HCT116 (cell line): ENCODE results near the gene EFCAB12. TPM values are rescaled to one million over a fixed set of nuclear protein-coding genes. Genes with fewer than 3 reads are reported as not detected.

ENCODE experiments used
- ATAC-seq: fragments of 200-7000 bp; cut with Tn5 transposase; 2 replicates; pipeline ENCODE4 v1.9.1; 2020; ENCODE audit warnings: mild to moderate bottlenecking, moderate library complexity
- BruUV-seq: library from RNA; stranded (reverse); fragments of 400-500 nt; replicated peaks from 2 replicates; lab custom pipeline; 2021; lab: Mats Ljungman, UMichigan
- CTCF ChIA-PET: fragments of 300-600 bp; sonication (Branson Sonifier 250); formaldehyde crosslinking; loops from one replicate; lab custom pipeline; 2021; ENCODE audit warnings: antibody characterized with exemption; lab: Charles Lee
- POLR2A ChIA-PET: fragments of 300-600, 350-600 bp; sonication (Branson Sonifier 250); formaldehyde crosslinking; loops from one replicate; lab custom pipeline; 2021; ENCODE audit warnings: antibody characterized with exemption; lab: Charles Lee
- RAD21 ChIA-PET, 2 experiments: fragments of 300-600 bp; sonication (Branson Sonifier 250); formaldehyde crosslinking; loops; one replicate each; lab custom pipeline; 2023; ENCODE audit warnings: low total read pairs in 2 of 2; ENCODE audit not compliant: uncharacterized antibody in 2 of 2, unreplicated experiment in 2 of 2, low non-redundant PET in 1 of 2; lab: Charles Lee
- DNase-seq: peaks from one replicate; pipeline ENCODE4 v3.0.0-alpha.2; 2010; ENCODE audit warnings: low read depth, low spot score
- H2AFZ ChIP-seq: fragments of 200-600 bp; shearing (Covaris generic), sonication (generic); 2 replicates; pipeline ENCODE4 v1.6.1; 2017; ENCODE audit warnings: low read depth, mixed run types, mixed read lengths, antibody characterized with exemption, low read length; ENCODE audit not compliant: poor library complexity, severe bottlenecking
- H3K27ac ChIP-seq: 2 replicates; pipeline ENCODE4 v1.5.1; 2012; ENCODE audit warnings: low read depth, low read length
- H3K27me3 ChIP-seq: fragments of 200-600 bp; sonication (generic); 2 replicates; pipeline ENCODE4 v1.6.1; 2016; ENCODE audit warnings: mixed run types, low read length, mixed read lengths; ENCODE audit not compliant: insufficient read depth
- H3K36me3 ChIP-seq, 2 experiments: fragments of 200-500 bp in 1 of 2; fragments of 200-600 bp in 1 of 2; sonication (Bioruptor generic) in 1 of 2; sonication (generic) in 1 of 2; 2 replicates each; pipeline versions ENCODE4 v1.5.1 to v1.6.1; 2014 to 2016; ENCODE audit warnings: low read length in 2 of 2, inconsistent platforms in 1 of 2, mixed read lengths in 1 of 2, mixed run types in 1 of 2; ENCODE audit not compliant: insufficient read depth in 2 of 2, control insufficient read depth in 1 of 2
- H3K4me1 ChIP-seq, 2 experiments: fragments of 200-600 bp in 1 of 2; sonication (generic) in 1 of 2; 2 replicates each; pipeline versions ENCODE4 v1.5.1 to v1.6.1; 2012 to 2017; ENCODE audit warnings: low read length in 2 of 2, inconsistent platforms in 1 of 2, mild to moderate bottlenecking in 1 of 2, mixed read lengths in 1 of 2, mixed run types in 1 of 2, moderate library complexity in 1 of 2; ENCODE audit not compliant: insufficient read depth in 2 of 2, control insufficient read depth in 1 of 2
- H3K4me2 ChIP-seq: fragments of 200-600 bp; sonication (generic); 2 replicates; pipeline ENCODE4 v1.6.1; 2017; ENCODE audit warnings: mixed run types, low read length, mixed read lengths
- H3K4me3 ChIP-seq, 2 experiments: fragments of 200-600 bp in 1 of 2; sonication (generic) in 1 of 2; replicated peaks in 1 of 2; 2 replicates each; pipeline ENCODE4 v1.5.1; 2011 to 2016; ENCODE audit warnings: low read length in 2 of 2, control low read depth in 1 of 2, low read depth in 1 of 2, mild to moderate bottlenecking in 1 of 2, mixed read lengths in 1 of 2, mixed run types in 1 of 2
- H3K79me2 ChIP-seq: fragments of 200-600 bp; sonication (generic); 2 replicates; pipeline ENCODE4 v1.6.1; 2017; ENCODE audit warnings: mild to moderate bottlenecking, mixed run types, low read length, moderate library complexity, mixed read lengths; ENCODE audit not compliant: insufficient read depth
- H3K9ac ChIP-seq: fragments of 200-600 bp; sonication (generic); 2 replicates; pipeline ENCODE4 v1.6.1; 2016; ENCODE audit warnings: low read length, mixed read lengths
- H3K9me2 ChIP-seq: fragments of 200-600 bp; sonication (generic), shearing (Covaris generic); 2 replicates; pipeline ENCODE4 v1.6.1; 2017; ENCODE audit warnings: mixed run types, mild to moderate bottlenecking, moderate library complexity; ENCODE audit not compliant: insufficient read depth
- H3K9me3 ChIP-seq, 2 experiments: fragments of 200-500 bp in 1 of 2; fragments of 200-600 bp in 1 of 2; sonication (Bioruptor generic) in 1 of 2; sonication (generic) in 1 of 2; 2 replicates each; pipeline ENCODE4 v1.6.1; 2014 to 2017; ENCODE audit warnings: low read length in 2 of 2, mixed read lengths in 2 of 2, inconsistent platforms in 1 of 2, low read depth in 1 of 2, mild to moderate bottlenecking in 1 of 2, mixed run types in 1 of 2, moderate library complexity in 1 of 2; ENCODE audit not compliant: control insufficient read depth in 1 of 2, insufficient read depth in 1 of 2
- H4K20me1 ChIP-seq: fragments of 200-600 bp; sonication (generic), shearing (Covaris generic); 2 replicates; pipeline ENCODE4 v1.6.1; 2017; ENCODE audit warnings: mixed run types, mild to moderate bottlenecking, moderate library complexity; ENCODE audit not compliant: insufficient read depth
- ATF3 ChIP-seq: IDR thresholded peaks from 2 replicates; pipeline ENCODE4 v1.6.1; 2012
- CEBPB ChIP-seq: IDR thresholded peaks from 2 replicates; pipeline ENCODE4 v1.6.1; 2012; ENCODE audit warnings: low read depth
- CTCF ChIP-seq, 3 experiments: fragments of 200-600 bp in 1 of 3; sonication (generic) in 1 of 3; IDR thresholded peaks in 2 of 3; conservative IDR thresholded peaks in 1 of 3; 2 replicates each; pipeline ENCODE4 v1.5.1; 2012 to 2017; ENCODE audit warnings: low read depth in 2 of 3, low read length in 2 of 3, antibody characterized with exemption in 1 of 3, borderline replicate concordance in 1 of 3, control low read depth in 1 of 3, mild to moderate bottlenecking in 1 of 3, mixed read lengths in 1 of 3, mixed run types in 1 of 3, moderate library complexity in 1 of 3; ENCODE audit not compliant: insufficient read depth in 1 of 3
- EGR1 ChIP-seq: IDR thresholded peaks from 2 replicates; pipeline ENCODE4 v1.6.1; 2012; ENCODE audit warnings: low read depth
- ELF1 ChIP-seq: IDR thresholded peaks from 2 replicates; pipeline ENCODE4 v1.6.1; 2012; ENCODE audit warnings: low read depth, borderline replicate concordance
- EZH2phosphoT487 ChIP-seq: fragments of 200-600 bp; IDR thresholded peaks from 2 replicates; pipeline ENCODE4 v1.6.1; 2018; ENCODE audit warnings: antibody characterized with exemption, borderline replicate concordance
- FOSL1 ChIP-seq: IDR thresholded peaks from 2 replicates; pipeline ENCODE4 v1.6.1; 2012; ENCODE audit warnings: low read depth
- JUND ChIP-seq: IDR thresholded peaks from 2 replicates; pipeline ENCODE4 v1.6.1; 2012
- POLR2A ChIP-seq: IDR thresholded peaks from 2 replicates; pipeline ENCODE4 v1.7.0; 2011; ENCODE audit warnings: borderline replicate concordance; ENCODE audit not compliant: insufficient read depth, insufficient read length; ENCODE audit errors: extremely low read depth
- POLR2AphosphoS5 ChIP-seq: IDR thresholded peaks from 2 replicates; pipeline ENCODE4 v1.6.1; 2011; ENCODE audit warnings: mild to moderate bottlenecking, low read depth, low read length, moderate library complexity
- RAD21 ChIP-seq: IDR thresholded peaks from 2 replicates; pipeline ENCODE4 v1.6.1; 2012; ENCODE audit warnings: low read depth, mild to moderate bottlenecking
- SIN3A ChIP-seq: IDR thresholded peaks from 2 replicates; pipeline ENCODE4 v1.6.1; 2012; ENCODE audit warnings: low read depth
- SP1 ChIP-seq: IDR thresholded peaks from 2 replicates; pipeline ENCODE4 v1.6.1; 2012; ENCODE audit warnings: low read depth
- SRF ChIP-seq: IDR thresholded peaks from 2 replicates; pipeline ENCODE4 v1.6.1; 2012; ENCODE audit warnings: low read depth
- TCF7L2 ChIP-seq: IDR thresholded peaks from 2 replicates; pipeline ENCODE4 v1.7.0; 2011; ENCODE audit warnings: borderline replicate concordance, inconsistent platforms; ENCODE audit not compliant: insufficient read depth, insufficient read length; ENCODE audit errors: extremely low read depth
- YY1 ChIP-seq: IDR thresholded peaks from 2 replicates; pipeline ENCODE4 v1.6.1; 2011; ENCODE audit warnings: low read length, low read depth, moderate library complexity, mild to moderate bottlenecking; ENCODE audit not compliant: insufficient replicate concordance; ENCODE audit errors: extremely low read depth
- ZFX ChIP-seq: fragments of 450-650 bp; IDR thresholded peaks from 2 replicates; pipeline ENCODE4 v1.6.1; 2017
- ZNF274 ChIP-seq: fragments of 200-500 bp; sonication (Bioruptor generic); IDR thresholded peaks from 2 replicates; pipeline ENCODE4 v1.6.1; 2014; ENCODE audit warnings: mild to moderate bottlenecking, low read depth, low read length, inconsistent platforms
- intact Hi-C: fragments of 100-400 bp; cut with micrococcal nuclease; formaldehyde crosslinking; loops from 2 replicates; pipeline ENCODE4 v1.10.0; 2022
- total RNA-seq: library from RNA; stranded (reverse); gene quantifications from one replicate; pipeline ENCODE4 v1.2.1, GENCODE V29; 2021; ENCODE audit not compliant: unreplicated experiment
- TF ChIP-seq, protein P1 (sequence below): IDR thresholded peaks from 2 replicates; pipeline ENCODE4 v1.6.1; 2012

EFCAB12 gene
- total RNA-seq, 1 experiment from 2014 or later: 0.42 TPM

GRCh38 chr3:129463094-129463493 is 34.7 kb upstream of the EFCAB12 start:
- intact Hi-C loops: no loop called here
- H2AFZ ChIP-seq: no peak overlapping the region
- no peak overlapping the region for H3K27ac ChIP-seq
- H3K4me1 ChIP-seq: peaks cover 0 to 5% of the 10 kb centered on the region in 2 experiments; a peak in 1 of 4 replicates
- no peaks in the 10 kb centered on the region for H3K27me3 ChIP-seq
- DNase-seq (no peak), ATAC-seq (no peak)
- BruUV-seq: no TSS peak
- H3K9me2 ChIP-seq: no peaks in the 10 kb centered on the region
- H3K4me3 ChIP-seq: no peak overlapping the region
- no peaks in the 10 kb centered on the region for H3K79me2 ChIP-seq
- no peaks in the 10 kb centered on the region for H3K9me3 ChIP-seq
- no peak overlapping the region for H3K4me2 ChIP-seq
- TF ChIP-seq SRF (no peak), ZFX (no peak), ELF1 (no peak), FOSL1 (no peak), TCF7L2 (no peak), CEBPB (no peak), ZNF274 (no peak), YY1 (no peak), SP1 (no peak), ATF3 (no peak)
- CTCF ChIA-PET: no interaction called here
- RAD21 ChIA-PET: no interaction called here
- no peak overlapping the region for H3K9ac ChIP-seq
- H4K20me1 ChIP-seq: no peaks in the 10 kb centered on the region
- H3K36me3 ChIP-seq: 0 out of 4 replicates have a peak, but pooled peaks cover 0 to 4% of the 10 kb centered on the region in 2 experiments
- POLR2A ChIA-PET: no interaction called here

- Histone ChIP-seq H2AFZ (no peak overlapping the region), H3K79me2 (no peaks in the 10 kb centered on the region), H3K4me2 (no peak overlapping the region), H3K4me1 (peaks cover 0 to 5% of the 10 kb centered on the region in 2 experiments; a peak in 1 of 4 replicates), H3K9me3 (no peaks in the 10 kb centered on the region), H3K36me3 (0 out of 4 replicates have a peak, but pooled peaks cover 0 to 4% of the 10 kb centered on the region in 2 experiments), H4K20me1 (no peaks in the 10 kb centered on the region), H3K9ac (no peak overlapping the region), H3K27me3 (no peaks in the 10 kb centered on the region), H3K9me2 (no peaks in the 10 kb centered on the region), H3K4me3 (no peak overlapping the region), H3K27ac (no peak overlapping the region)
- RAD21 ChIA-PET: no interaction called here
- intact Hi-C loops: no loop called here
- BruUV-seq: no TSS peak
- POLR2A ChIA-PET: no interaction called here
- DNase-seq: no peak
- ATAC-seq: no peak
- no peak for TF ChIP-seq RAD21
- TF ChIP-seq POLR2A: no peak
- TF ChIP-seq, protein P1, sequence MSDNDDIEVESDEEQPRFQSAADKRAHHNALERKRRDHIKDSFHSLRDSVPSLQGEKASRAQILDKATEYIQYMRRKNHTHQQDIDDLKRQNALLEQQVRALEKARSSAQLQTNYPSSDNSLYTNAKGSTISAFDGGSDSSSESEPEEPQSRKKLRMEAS: no peak
- no peak for TF ChIP-seq POLR2AphosphoS5
- TF ChIP-seq ZFX: no peak
- no peak for TF ChIP-seq SP1
- no peak for TF ChIP-seq SIN3A
- no peak for TF ChIP-seq TCF7L2
- TF ChIP-seq YY1: no peak
- TF ChIP-seq ELF1: no peak
- TF ChIP-seq CEBPB: no peak
- TF ChIP-seq EZH2phosphoT487: no peak
- no peak for TF ChIP-seq CTCF (IDR thresholded peaks at IDR 0.05 in 2 of 3, conservative IDR thresholded peaks at IDR 0.05 in 1 of 3; ENCODE audit: borderline replicate concordance in 1 of 3, insufficient read depth in 1 of 3, low read depth in 2 of 3, low read length in 2 of 3)
- no peak for TF ChIP-seq EGR1
- TF ChIP-seq JUND: no peak
- no peak for TF ChIP-seq ZNF274
- CTCF ChIA-PET: no interaction called here
These were observed 34.0 kb upstream of the EFCAB12 start for GRCh38 chr3:129462361-129462968.
